Measurements from ENCODE around the gene IPCEF1. TPM values are rescaled to one million over a fixed set of nuclear protein-coding genes. Genes with fewer than 3 reads are reported as not detected.

The IPCEF1 gene
- total RNA-seq, 3 donors from 2014 or later (not counting 1 experiment from before 2014, with no cell fraction given), result 31.4 to 53.2 (median 45.5) TPM

DNA sequence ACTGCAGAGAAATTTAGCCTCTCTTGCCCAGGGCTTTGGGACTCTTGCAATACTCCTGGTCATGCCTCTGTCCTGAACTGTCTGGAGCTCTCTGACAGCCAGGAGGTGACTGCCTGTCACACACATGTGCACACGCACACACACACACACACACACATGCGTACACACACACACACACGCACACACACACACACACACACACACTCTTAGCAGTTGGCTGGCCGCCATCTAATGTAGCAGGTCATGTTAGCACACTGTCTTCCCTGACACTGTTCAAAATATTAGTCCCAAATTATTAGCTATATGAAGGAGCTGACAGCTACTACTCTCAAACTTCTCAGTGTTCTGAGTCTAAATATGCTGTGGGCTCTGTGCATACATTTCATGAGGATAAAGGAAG is 60.9 kb downstream of the IPCEF1 start:
- H3K4me1 ChIP-seq (ENCODE audit: control insufficient read depth, insufficient read depth, low read length), result no peaks in the 10 kb centered on the region
- H3K27ac Mint-ChIP-seq, result no peak overlapping the region
- no peak overlapping the region for H3K4me3 ChIP-seq (ENCODE audit: low read length)
- H3K27me3 ChIP-seq (ENCODE audit: control insufficient read depth, insufficient read depth, low read length), result no peaks in the 10 kb centered on the region
- H3K27ac ChIP-seq (ENCODE audit: low read length), result no peak overlapping the region
- H3K27me3 Mint-ChIP-seq (ENCODE audit: low read depth in 2 of 2), result no peaks in the 10 kb centered on the region
- no peak overlapping the region for H3K4me3 Mint-ChIP-seq
- intact Hi-C loops (cut with micrococcal nuclease), result no loop called here
- no peaks in the 10 kb centered on the region for H3K4me1 Mint-ChIP-seq
- TF ChIP-seq, protein P1, sequence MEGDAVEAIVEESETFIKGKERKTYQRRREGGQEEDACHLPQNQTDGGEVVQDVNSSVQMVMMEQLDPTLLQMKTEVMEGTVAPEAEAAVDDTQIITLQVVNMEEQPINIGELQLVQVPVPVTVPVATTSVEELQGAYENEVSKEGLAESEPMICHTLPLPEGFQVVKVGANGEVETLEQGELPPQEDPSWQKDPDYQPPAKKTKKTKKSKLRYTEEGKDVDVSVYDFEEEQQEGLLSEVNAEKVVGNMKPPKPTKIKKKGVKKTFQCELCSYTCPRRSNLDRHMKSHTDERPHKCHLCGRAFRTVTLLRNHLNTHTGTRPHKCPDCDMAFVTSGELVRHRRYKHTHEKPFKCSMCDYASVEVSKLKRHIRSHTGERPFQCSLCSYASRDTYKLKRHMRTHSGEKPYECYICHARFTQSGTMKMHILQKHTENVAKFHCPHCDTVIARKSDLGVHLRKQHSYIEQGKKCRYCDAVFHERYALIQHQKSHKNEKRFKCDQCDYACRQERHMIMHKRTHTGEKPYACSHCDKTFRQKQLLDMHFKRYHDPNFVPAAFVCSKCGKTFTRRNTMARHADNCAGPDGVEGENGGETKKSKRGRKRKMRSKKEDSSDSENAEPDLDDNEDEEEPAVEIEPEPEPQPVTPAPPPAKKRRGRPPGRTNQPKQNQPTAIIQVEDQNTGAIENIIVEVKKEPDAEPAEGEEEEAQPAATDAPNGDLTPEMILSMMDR (IDR thresholded peaks at IDR 0.05), result no peak
- no peaks in the 10 kb centered on the region for H3K9me3 Mint-ChIP-seq
- DNase-seq, result no peak
- H3K9me3 ChIP-seq (ENCODE audit: control insufficient read depth, insufficient read depth, low read length), result no peaks in the 10 kb centered on the region
- H3K36me3 ChIP-seq (ENCODE audit: control insufficient read depth, insufficient read depth, low read length), result no peaks in the 10 kb centered on the region
- H3K36me3 Mint-ChIP-seq, result no peaks in the 10 kb centered on the region
- ATAC-seq, result no peak
- whole genome bisulfite sequencing (ENCODE audit: insufficient coverage), result 68% methylated on average over 4 of the region's 4 CpGs

DNA sequence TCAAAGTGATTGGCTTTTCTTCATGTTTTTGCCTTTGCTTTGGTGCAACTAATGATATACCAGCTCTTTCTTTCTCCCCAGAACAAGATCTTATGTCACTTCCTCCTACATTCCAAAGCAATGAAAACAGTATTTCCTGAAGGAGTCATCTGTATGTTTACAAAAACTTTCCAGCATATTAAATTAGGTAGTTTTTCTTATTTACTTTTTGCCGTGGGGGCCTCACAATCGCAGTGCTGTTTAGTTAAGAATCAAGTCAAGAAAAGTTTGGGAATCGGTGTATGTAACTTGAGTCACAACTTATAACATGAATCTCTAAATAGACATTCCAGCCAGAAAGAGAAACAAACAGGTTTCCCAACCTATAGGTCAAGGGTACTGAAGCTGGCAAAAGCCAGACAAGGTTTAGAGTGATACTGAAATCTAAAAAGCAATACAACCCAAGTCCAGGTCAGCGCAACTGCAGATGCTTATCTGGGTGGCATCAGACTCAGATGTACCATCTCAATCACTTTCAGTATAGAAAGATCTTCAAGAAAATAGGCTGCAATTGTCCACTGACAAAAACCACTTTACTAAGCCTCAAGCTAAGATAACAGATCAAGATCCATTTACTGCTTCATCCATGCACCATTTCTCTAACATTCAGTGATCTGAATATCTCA is 63.6 kb downstream of the IPCEF1 start:
- intact Hi-C loops (cut with micrococcal nuclease), result no loop called here
- no peak overlapping the region for H3K27ac ChIP-seq (ENCODE audit: low read length)
- ATAC-seq (no peak), DNase-seq (no peak)
- H3K9me3 ChIP-seq (ENCODE audit: control insufficient read depth, insufficient read depth, low read length), result no peaks in the 10 kb centered on the region
- no peaks in the 10 kb centered on the region for H3K27me3 ChIP-seq (ENCODE audit: control insufficient read depth, insufficient read depth, low read length)
- no peak overlapping the region for H3K27ac Mint-ChIP-seq
- TF ChIP-seq, protein P1 (IDR thresholded peaks at IDR 0.05), result no peak
- H3K36me3 ChIP-seq (ENCODE audit: control insufficient read depth, insufficient read depth, low read length), result no peaks in the 10 kb centered on the region
- no peaks in the 10 kb centered on the region for H3K4me1 Mint-ChIP-seq
- no peaks in the 10 kb centered on the region for H3K27me3 Mint-ChIP-seq (ENCODE audit: low read depth in 2 of 2)
- H3K4me3 ChIP-seq (ENCODE audit: low read length), result no peak overlapping the region
- no peaks in the 10 kb centered on the region for H3K36me3 Mint-ChIP-seq
- no peak overlapping the region for H3K4me3 Mint-ChIP-seq
- no peaks in the 10 kb centered on the region for H3K9me3 Mint-ChIP-seq
- WGBS (ENCODE audit: insufficient coverage), result 88% methylated on average over 4 of the region's 4 CpGs
- no peaks in the 10 kb centered on the region for H3K4me1 ChIP-seq (ENCODE audit: control insufficient read depth, insufficient read depth, low read length)

DNA sequence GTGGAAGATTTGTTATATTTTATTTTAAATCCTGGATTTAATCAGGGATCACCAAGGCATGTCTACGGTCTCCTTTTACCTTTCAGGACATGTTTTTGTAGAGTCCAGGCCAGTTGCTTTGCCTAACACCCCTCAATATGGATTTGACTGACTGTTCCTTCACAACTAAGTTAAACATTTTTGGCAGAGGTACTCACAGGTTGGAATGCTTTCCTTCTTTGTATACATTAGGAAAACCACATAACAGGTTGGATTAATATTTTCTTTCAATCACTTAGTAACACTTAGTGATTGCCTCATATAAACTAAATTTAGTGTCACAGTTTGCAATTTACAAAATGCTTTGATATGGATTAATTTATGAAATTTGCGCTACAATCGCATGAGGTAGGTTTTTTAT is 64.5 kb downstream of the IPCEF1 start:
- Mint-ChIP-seq H3K27ac (no peak overlapping the region), H3K36me3 (no peaks in the 10 kb centered on the region), H3K4me3 (no peak overlapping the region), H3K9me3 (no peaks in the 10 kb centered on the region), H3K4me1 (no peaks in the 10 kb centered on the region), H3K27me3 (ENCODE audit: low read depth in 2 of 2) (no peaks in the 10 kb centered on the region)
- Histone ChIP-seq H3K36me3 (ENCODE audit: control insufficient read depth, insufficient read depth, low read length) (no peaks in the 10 kb centered on the region), H3K9me3 (ENCODE audit: control insufficient read depth, insufficient read depth, low read length) (no peaks in the 10 kb centered on the region), H3K27me3 (ENCODE audit: control insufficient read depth, insufficient read depth, low read length) (no peaks in the 10 kb centered on the region), H3K4me3 (ENCODE audit: low read length) (no peak overlapping the region), H3K27ac (ENCODE audit: low read length) (no peak overlapping the region), H3K4me1 (ENCODE audit: control insufficient read depth, insufficient read depth, low read length) (no peaks in the 10 kb centered on the region)
- TF ChIP-seq, protein P1 (IDR thresholded peaks at IDR 0.05), result no peak
- DNase-seq, result no peak
- 85% methylated on average over 2 of the region's 3 CpGs for WGBS (ENCODE audit: insufficient coverage)
- no peak for ATAC-seq
- intact Hi-C loops (cut with micrococcal nuclease), result no loop called here
